PC-9 (cell line): ENCODE results near the gene RAB25.

Source experiments
- CTCF ChIP-seq: fragments of 200-600 bp; sonication (generic); conservative IDR thresholded peaks from 2 replicates; pipeline ENCODE4 v1.6.1; 2017; ENCODE audit warnings: mixed run types, antibody characterized with exemption, mild to moderate bottlenecking, moderate library complexity
- EZH2 ChIP-seq: fragments of 200-600 bp; sonication (generic); IDR thresholded peaks from 2 replicates; pipeline ENCODE4 v1.8.0; 2017; ENCODE audit warnings: antibody characterized with exemption, low read depth

GRCh38 chr1:156104861-156105832 lies 44.2 kb downstream of the RAB25 start:
- TF ChIP-seq CTCF (no peak), EZH2 (no peak)
